SU-DHL-6 (cell line): Measurements from ENCODE around the gene PLA2G6.

ENCODE experiments used
- H2AFZ ChIP-seq: fragments of 200-600 bp; sonication (generic); 2 replicates; pipeline ENCODE4 v1.6.1; 2014; ENCODE audit warnings: low read depth, mild to moderate bottlenecking, moderate library complexity, mixed read lengths, antibody characterized with exemption, low read length; ENCODE audit not compliant: severe bottlenecking
- H3F3A ChIP-seq: fragments of 200-600 bp; shearing (Covaris generic); 2 replicates; pipeline ENCODE4 v1.6.0; 2016; ENCODE audit warnings: antibody characterized with exemption, mild to moderate bottlenecking; ENCODE audit not compliant: insufficient read depth
- H3K27ac ChIP-seq: fragments of 200-600 bp; sonication (generic); 2 replicates; pipeline ENCODE4 v1.5.1; 2016; ENCODE audit warnings: low read depth, mild to moderate bottlenecking, low read length, moderate library complexity, mixed read lengths
- H3K27me3 ChIP-seq: fragments of 200-600 bp; sonication (generic), shearing (Covaris generic); 2 replicates; pipeline ENCODE4 v1.6.0; 2014; ENCODE audit warnings: mild to moderate bottlenecking, low read length
- H3K36me3 ChIP-seq: fragments of 200-600 bp; sonication (generic); 2 replicates; pipeline ENCODE4 v1.6.1; 2014; ENCODE audit warnings: mild to moderate bottlenecking, low read length, mixed read lengths
- H3K4me2 ChIP-seq: fragments of 300-600, 200-600 bp; shearing (Covaris generic), sonication (generic); 2 replicates; pipeline ENCODE4 v1.6.0; 2014; ENCODE audit warnings: low read length, low read depth, mild to moderate bottlenecking; ENCODE audit not compliant: poor library complexity, severe bottlenecking
- H3K4me3 ChIP-seq: fragments of 200-600 bp; sonication (generic); 2 replicates; pipeline ENCODE4 v1.5.1; 2014; ENCODE audit warnings: antibody characterized with exemption, low read length, mild to moderate bottlenecking, mixed read lengths; ENCODE audit not compliant: insufficient read depth, poor library complexity, severe bottlenecking
- H3K79me2 ChIP-seq: fragments of 200-600 bp; sonication (generic); 2 replicates; pipeline ENCODE4 v1.6.1; 2014; ENCODE audit warnings: mild to moderate bottlenecking, low read length, moderate library complexity; ENCODE audit not compliant: insufficient read depth
- H3K9ac ChIP-seq: fragments of 200-600 bp; sonication (generic); 2 replicates; pipeline ENCODE4 v1.7.0; 2014; ENCODE audit warnings: mild to moderate bottlenecking, low read length
- H3K9me2 ChIP-seq: fragments of 200-600 bp; sonication (generic); replicated peaks from 2 replicates; pipeline ENCODE4 v1.6.1; 2014; ENCODE audit warnings: low read length; ENCODE audit not compliant: insufficient read depth
- H3K9me3 ChIP-seq: fragments of 200-600 bp; sonication (generic); 2 replicates; pipeline ENCODE4 v1.6.1; 2014; ENCODE audit warnings: low read length, mixed read lengths; ENCODE audit not compliant: insufficient read depth
- H4K20me1 ChIP-seq: fragments of 200-600 bp; sonication (generic); 2 replicates; pipeline ENCODE4 v1.6.1; 2014; ENCODE audit warnings: low read depth, mild to moderate bottlenecking, antibody characterized with exemption, low read length, moderate library complexity, mixed read lengths
- EZH2phosphoT487 ChIP-seq: fragments of 200-600 bp; sonication (generic), shearing (Covaris generic); conservative IDR thresholded peaks from 2 replicates; pipeline ENCODE4 v1.6.1; 2018; ENCODE audit warnings: mild to moderate bottlenecking, antibody characterized with exemption, low read length, moderate library complexity, mixed read lengths
- TF ChIP-seq, protein P1 (sequence below): fragments of 200-600 bp; sonication (generic); IDR thresholded peaks from one replicate; pipeline ENCODE4 v1.5.1; 2017; ENCODE audit warnings: antibody characterized with exemption, mild to moderate bottlenecking, low read length, moderate library complexity; ENCODE audit not compliant: insufficient read depth, poor library complexity, severe bottlenecking

The PLA2G6 gene

DNA sequence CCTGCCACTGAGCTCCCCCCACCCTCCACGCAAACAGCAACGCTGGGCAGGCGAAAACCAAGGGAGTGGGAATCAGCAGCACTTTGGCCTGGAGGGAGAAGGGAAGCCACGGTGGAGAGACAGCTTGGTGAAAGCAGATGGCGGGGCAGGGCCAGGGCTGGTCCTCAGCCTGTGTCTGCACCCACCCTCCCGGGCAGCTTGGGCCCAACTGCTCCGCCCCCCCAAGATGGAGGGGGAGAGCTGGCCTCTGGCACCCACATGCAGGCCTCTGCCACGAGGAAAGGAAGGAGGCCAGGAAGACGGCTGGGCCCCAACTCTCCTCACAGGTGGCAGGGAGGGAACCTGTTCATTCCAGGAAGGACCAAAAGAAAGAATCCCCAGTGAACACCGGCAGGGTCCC, 38.0 kb upstream of the PLA2G6 start:
- TF ChIP-seq, protein P1, sequence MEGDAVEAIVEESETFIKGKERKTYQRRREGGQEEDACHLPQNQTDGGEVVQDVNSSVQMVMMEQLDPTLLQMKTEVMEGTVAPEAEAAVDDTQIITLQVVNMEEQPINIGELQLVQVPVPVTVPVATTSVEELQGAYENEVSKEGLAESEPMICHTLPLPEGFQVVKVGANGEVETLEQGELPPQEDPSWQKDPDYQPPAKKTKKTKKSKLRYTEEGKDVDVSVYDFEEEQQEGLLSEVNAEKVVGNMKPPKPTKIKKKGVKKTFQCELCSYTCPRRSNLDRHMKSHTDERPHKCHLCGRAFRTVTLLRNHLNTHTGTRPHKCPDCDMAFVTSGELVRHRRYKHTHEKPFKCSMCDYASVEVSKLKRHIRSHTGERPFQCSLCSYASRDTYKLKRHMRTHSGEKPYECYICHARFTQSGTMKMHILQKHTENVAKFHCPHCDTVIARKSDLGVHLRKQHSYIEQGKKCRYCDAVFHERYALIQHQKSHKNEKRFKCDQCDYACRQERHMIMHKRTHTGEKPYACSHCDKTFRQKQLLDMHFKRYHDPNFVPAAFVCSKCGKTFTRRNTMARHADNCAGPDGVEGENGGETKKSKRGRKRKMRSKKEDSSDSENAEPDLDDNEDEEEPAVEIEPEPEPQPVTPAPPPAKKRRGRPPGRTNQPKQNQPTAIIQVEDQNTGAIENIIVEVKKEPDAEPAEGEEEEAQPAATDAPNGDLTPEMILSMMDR: no peak
- TF ChIP-seq EZH2phosphoT487: no peak
- H3K9me2 ChIP-seq: no peaks in the 10 kb centered on the region
- no peaks in the 10 kb centered on the region for H4K20me1 ChIP-seq
- no peak overlapping the region for H3K4me2 ChIP-seq
- H3K4me3 ChIP-seq: no peak overlapping the region
- H3K27ac ChIP-seq: no peak overlapping the region
- H2AFZ ChIP-seq: no peak overlapping the region
- no peaks in the 10 kb centered on the region for H3K27me3 ChIP-seq
- no peaks in the 10 kb centered on the region for H3K9me3 ChIP-seq
- H3K79me2 ChIP-seq: no peaks in the 10 kb centered on the region
- no peak overlapping the region for H3K9ac ChIP-seq
- H3K36me3 ChIP-seq: no peaks in the 10 kb centered on the region
- H3F3A ChIP-seq: no peaks in the 10 kb centered on the region

DNA sequence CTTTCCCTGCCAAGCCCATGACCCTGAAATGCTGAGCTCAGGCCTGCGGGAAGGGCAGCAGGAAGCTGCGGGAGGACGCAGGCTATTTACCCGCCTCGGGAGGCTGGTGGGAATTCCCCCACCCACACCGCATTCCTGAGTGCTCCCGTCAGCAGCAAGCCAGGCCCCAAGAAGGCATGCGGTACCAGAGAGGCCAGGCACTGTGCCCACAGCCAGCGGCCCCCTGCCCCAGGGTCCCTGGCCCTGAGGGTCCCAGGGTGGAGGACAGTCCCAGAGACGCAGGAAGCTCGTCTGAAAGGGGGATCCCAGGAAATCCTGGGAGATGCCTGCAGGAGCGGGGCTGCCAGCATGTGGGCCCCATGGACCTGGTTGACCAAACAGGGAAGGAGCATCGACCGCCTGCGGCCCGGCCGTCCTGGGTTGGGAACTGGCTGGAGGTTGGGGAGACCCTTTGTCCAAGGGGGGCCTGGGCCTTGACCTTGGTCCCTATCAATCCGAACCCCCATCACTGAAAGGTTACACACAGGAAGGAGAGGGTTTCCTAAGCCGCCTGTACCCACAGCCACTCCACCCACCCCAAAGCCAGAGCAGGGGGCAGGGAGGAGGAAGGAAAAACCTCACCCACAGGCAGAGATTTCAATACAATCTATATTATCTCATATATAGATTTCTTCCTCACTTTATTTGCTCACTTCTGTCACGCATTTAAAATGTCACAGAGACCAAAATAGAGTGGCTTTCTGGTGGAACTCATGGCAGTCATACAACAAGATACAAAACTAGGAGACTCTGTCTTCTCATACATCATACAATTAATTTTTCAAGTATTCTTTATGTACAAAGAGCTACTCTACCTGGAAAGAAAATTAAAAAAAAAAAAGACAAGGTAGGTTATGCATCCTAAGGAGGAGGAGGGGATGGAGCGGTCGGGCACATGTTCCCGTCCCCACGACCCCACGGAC, 37.3 kb upstream of the PLA2G6 start:
- Histone ChIP-seq H3K4me3 (no peak overlapping the region), H3F3A (no peaks in the 10 kb centered on the region), H3K9me3 (no peaks in the 10 kb centered on the region), H3K9me2 (no peaks in the 10 kb centered on the region), H3K79me2 (no peaks in the 10 kb centered on the region), H3K27me3 (no peaks in the 10 kb centered on the region), H2AFZ (no peak overlapping the region), H3K4me2 (no peak overlapping the region), H4K20me1 (no peaks in the 10 kb centered on the region), H3K36me3 (no peaks in the 10 kb centered on the region), H3K27ac (no peak overlapping the region), H3K9ac (no peak overlapping the region)
- TF ChIP-seq, protein P1: no peak
- TF ChIP-seq EZH2phosphoT487: no peak

DNA sequence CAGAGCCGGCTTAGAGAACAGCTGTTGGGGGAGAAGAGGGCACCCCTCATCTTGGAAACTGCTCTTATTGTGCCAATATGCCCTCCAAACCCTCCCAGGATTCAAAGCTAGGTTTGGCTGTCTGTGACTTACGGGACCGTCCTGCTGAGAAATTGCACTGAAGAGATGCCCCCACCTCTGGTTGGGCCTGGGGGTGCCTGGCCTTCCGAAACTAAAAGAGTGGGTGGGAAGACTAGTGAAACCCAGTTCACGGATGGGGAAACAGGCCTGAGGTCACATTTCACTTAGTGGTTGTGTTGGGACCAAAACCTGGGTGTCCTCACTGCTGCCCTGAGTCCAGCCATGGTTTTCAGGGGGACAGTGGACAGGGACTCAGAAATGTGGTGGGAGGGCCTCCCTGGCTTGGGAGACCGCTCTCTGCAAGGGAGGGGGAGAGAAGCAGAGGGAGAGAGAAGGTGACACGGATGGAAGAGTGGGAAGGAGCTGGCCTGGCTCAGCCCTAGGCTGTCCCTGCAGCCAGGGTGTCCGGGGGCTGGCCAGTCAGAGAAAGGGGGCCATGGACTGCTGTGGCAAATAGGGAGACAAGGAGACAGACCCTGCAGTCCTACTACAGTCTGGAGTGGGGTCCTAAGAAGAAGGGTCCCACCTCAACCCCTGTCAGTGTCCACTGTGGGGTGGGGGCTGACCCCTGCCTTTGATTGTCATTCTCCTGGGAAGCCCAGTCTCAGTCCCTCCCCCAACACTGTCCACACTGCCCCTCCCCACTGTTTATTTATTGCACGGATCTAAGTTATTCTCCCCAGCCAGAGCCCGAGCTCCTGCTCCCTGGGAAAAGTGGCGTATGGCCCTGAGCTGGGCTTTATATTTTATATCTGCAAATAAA, 33.8 kb upstream of the PLA2G6 start:
- Histone ChIP-seq H3F3A (no peaks in the 10 kb centered on the region), H4K20me1 (no peaks in the 10 kb centered on the region), H3K27me3 (no peaks in the 10 kb centered on the region), H3K9me3 (no peaks in the 10 kb centered on the region), H3K4me3 (no peak overlapping the region), H2AFZ (no peak overlapping the region), H3K4me2 (no peak overlapping the region), H3K36me3 (no peaks in the 10 kb centered on the region), H3K9ac (no peak overlapping the region), H3K9me2 (no peaks in the 10 kb centered on the region), H3K79me2 (no peaks in the 10 kb centered on the region), H3K27ac (no peak overlapping the region)
- TF ChIP-seq EZH2phosphoT487: no peak
- TF ChIP-seq, protein P1: no peak
